Fibroblast of skin of right quadriceps (primary cell): Measurements from ENCODE around the gene KCNQ1OT1.
"Not testable (repeated sequence)": the region's sequence is repeated elsewhere in the genome, so short reads cannot be mapped to it uniquely, and the experiment has no call there.

ENCODE experiments used
- DNase-seq: peaks from one replicate; pipeline ENCODE4 v3.0.0-alpha.2; 2013

The KCNQ1OT1 gene

GRCh38 chr11:2650343-2650867, 49.4 kb downstream of the KCNQ1OT1 start:
- DNase-seq, result no peak

- DNase-seq, result no peak
Observed at GRCh38 chr11:2649848-2650247, 49.9 kb downstream of the KCNQ1OT1 start.

DNA sequence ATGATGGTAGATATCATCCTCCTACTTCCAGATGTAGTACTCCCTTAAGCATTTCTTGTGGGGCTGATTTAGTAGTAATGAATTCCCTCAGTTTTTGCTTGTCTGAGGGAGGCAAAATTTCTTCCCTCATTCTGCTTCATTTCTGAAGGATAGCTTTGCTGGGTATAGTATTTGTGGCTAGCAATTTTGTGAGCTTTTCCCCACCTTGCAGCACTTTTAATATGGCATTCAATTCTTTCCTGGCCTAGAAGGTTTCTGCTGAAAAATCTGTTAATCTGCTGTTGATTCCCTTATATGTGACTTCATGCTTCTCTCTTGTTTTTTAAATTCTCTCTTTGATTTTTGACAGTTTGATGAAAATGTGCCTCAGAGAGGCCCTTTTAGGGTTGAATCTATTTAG, 50.4 kb downstream of the KCNQ1OT1 start:
- no peak for DNase-seq

- DNase-seq, result no peak
Observed at GRCh38 chr11:2647953-2648352, 51.8 kb downstream of the KCNQ1OT1 start.

DNA sequence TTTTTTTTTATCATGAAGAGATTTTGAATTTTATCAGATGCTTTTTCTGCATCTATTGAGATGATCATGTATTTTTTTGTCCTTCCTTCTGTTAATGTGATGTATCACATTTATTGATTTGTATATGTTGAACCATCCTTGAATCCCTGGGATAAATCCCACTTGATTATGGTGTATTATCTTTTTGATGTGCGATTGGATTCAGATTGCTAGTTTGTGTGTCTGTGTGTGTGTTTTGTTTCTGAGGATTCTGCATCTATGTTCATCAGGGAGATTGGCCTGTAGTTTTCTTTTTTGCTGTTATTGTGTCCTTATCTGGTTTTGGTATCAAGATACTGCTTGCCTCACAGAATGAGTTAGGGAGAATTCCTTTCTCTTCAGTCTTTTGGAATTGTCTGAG, 52.6 kb downstream of the KCNQ1OT1 start:
- DNase-seq, result no peak

GRCh38 chr11:2645779-2646118, 54.0 kb downstream of the KCNQ1OT1 start:
- no peak for DNase-seq

DNA sequence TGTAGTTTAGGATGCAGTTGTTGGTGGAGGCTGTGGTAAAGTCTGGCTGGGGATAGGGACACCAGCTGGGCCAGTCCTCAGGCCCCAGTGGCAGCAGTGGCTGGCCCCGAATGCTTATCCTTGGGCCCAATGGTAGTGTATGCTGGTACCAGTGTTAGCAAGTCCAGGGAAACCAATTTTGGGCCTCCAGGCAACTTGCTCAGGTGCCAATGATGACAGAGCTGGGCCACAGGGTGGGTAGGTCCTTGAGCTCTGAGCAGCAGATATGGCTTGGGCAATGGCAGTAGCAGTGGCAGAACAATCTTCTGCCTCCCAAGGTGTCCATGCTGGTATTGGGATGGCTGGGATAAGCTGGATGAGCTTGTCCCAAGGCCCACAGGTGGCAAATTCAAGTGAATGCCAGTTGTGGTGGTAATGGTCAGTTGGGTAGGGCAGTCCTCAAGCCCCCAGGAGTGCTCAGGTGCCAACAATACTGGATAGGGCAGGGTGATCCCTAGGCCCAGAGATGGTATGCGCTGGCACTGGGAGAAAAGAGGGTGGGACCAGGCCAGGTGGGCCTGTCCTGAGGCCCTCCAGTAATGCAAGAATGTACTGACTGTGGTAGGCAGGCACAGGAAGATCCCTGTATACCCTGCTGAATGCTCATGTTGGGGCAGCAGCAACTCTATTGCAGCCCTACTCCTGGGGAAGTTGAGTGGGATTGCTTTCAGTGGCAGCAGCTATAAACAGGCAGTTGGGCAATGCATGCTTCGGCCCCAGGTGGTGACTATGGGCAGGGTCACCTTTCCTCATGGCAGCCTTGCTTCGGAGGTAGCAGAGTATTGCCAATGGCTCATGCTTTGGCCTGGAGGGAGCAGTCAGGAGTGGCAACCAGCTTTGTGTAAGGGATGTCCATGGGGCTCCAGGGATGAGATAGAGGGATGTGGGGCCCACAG, 54.7 kb downstream of the KCNQ1OT1 start:
- no peak for DNase-seq

GRCh38 chr11:2643746-2644145, 56.0 kb downstream of the KCNQ1OT1 start:
- no peak for DNase-seq

GRCh38 chr11:2641623-2642022, 58.2 kb downstream of the KCNQ1OT1 start:
- no peak for DNase-seq

DNA sequence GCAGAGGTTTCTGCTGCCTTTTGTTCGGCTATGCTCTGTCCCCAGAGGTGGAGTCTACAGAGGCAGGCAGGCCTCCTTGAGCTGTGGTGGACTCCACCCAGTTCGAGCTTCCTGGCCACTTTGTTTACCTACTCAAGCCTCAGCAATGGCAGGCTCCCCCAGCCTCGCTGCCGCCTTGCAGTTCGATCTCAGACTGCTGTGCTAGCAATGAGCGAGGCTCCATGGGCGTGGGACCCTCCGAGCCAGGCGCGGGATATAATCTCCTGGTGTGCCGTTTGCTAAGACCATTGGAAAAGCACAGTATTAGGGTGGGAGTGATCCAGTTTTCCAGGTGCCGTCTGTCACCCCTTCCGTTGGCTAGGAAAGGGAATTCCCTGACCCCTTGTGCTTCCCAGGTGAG, 60.0 kb downstream of the KCNQ1OT1 start:
- not testable (repeated sequence) for DNase-seq

GRCh38 chr11:2631161-2631560, 68.6 kb downstream of the KCNQ1OT1 start:
- no peak for DNase-seq

- no peak for DNase-seq
Observed at GRCh38 chr11:2630679-2631078, 69.1 kb downstream of the KCNQ1OT1 start.

DNA sequence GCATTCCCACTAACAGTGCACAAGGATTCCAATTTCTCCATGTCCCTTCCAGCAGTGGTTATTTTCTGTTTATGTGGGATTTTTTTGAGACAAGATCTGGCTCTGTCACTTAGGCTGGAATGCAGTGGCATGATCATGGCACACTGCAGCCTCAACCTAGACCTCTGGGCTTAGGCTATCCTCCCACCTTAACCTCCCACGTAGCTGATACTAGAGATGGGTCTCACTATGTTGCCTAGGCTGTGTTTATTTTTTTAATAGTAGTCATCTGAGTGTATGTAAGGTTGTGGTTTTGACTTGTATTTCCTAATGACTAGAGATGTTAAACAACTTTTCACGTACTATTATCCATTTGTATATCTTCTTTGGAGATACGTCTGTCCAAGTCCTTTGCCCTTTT, 74.6 kb downstream of the KCNQ1OT1 start:
- no peak for DNase-seq

DNA sequence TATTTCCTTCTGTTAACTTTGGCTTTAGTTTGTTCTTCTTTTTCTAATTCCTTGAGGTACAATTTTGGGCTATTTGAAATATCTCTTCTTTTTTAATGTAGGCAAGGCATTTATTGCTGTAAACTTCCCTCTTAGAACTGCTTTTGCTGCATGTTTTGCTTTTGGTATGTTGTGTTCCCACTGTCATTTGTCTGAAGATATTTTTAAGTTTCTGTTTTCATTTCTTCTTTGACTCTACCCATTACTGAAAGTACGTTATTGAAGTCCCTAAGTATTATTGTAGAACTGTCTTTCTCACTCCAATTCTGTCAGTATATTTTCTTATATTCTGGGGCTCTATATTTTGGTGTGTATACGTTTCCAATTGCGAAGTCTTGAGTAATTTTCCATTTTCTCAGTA, 77.9 kb downstream of the KCNQ1OT1 start:
- DNase-seq, result no peak

- DNase-seq, result no peak
Observed at GRCh38 chr11:2612884-2613571, 86.8 kb downstream of the KCNQ1OT1 start.

GRCh38 chr11:2609345-2609744, 90.4 kb downstream of the KCNQ1OT1 start:
- no peak for DNase-seq

DNA sequence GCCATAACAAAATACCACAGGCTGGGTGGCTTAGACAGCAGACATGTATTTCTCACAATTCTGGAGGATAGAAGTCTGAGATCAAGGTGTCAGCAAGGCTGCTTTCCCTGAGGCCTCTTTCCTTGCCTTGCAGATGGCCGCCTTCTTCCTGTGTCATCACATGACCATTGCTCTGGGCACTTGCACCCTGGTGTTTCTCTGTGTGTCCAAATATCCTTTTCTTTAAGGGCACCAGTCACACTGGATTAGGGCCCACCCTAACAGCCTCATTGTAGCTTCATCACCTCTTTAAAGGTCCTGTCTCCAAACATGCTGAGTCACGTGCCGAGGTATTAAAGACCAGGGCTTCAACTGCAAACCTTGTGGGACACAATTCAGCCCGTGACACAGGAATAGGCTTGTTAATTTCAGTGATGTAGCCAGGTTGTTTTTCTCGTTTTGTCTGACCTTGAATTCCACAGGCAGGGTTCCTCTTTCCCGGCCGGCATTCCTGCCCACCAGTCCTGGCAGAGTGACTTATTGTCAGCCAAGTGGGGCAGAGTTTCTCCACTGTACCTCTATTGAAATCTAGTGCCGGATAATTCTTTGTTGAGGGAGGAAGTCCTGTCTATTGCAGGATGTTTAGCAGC, 100.1 kb downstream of the KCNQ1OT1 start:
- DNase-seq, result no peak

- no peak for DNase-seq
Observed at GRCh38 chr11:2595204-2595603, 104.6 kb downstream of the KCNQ1OT1 start.

- no peak for DNase-seq
Observed at GRCh38 chr11:2594267-2594666, 105.5 kb downstream of the KCNQ1OT1 start.

GRCh38 chr11:2593393-2593950, 106.3 kb downstream of the KCNQ1OT1 start:
- no peak for DNase-seq

DNA sequence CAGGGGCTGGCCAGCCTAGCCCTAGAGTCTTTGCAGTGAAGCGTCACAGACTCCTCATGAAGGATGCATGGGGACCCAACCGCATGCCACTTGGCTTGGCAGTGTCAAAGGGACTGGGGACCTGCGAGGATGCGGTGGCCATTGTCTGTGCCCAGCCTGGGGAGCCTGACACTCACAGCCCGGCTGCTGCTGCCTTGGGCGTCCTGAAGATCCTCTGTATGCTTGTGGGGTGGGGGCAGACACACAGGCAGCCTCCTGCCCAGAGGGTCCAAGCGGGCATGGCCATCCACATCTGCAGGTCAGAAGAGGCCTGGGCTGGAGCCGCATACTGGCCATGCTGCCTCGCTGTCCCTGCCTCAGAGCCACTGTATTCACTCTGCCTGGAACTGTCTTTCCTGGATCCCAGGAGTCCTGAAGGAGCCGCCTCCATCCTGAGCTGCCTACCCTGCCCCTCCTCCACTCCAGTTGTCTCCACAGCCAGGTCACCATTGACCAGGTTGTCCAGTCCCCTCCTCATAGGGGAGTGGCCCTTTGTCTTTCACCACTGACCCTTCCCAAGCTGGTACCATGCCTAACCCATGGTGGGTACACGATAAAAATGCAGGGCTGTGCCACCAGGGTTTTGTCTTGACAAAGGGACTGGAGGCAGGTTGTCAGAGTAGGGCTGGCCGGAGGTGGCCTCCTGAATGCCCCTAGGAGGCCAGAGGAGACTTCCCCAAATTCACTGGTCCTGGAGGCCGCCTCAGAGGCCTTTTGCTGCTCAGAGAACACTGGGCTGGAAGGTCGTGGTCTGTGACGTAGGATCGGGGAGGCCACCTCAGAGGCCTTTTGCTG, 107.0 kb downstream of the KCNQ1OT1 start:
- DNase-seq, result no peak

GRCh38 chr11:2591805-2592204, 108.0 kb downstream of the KCNQ1OT1 start:
- DNase-seq, result no peak
